Thoracic aorta (tissue), 2 donors: ENCODE data around the gene CADM4. TPM values are rescaled to one million over a fixed set of nuclear protein-coding genes. Genes with fewer than 3 reads are reported as not detected.

Experiments used
- ATAC-seq: fragments of 150-250 bp; one replicate; pipeline ENCODE4 v1.8.0; 2017; ENCODE audit warnings: low read depth; ENCODE audit not compliant: insufficient number of reproducible peaks, low FRiP score
- DNase-seq: peaks from one replicate; pipeline ENCODE4 v3.0.0-alpha.2; 2020; ENCODE audit warnings: low spot score
- H3K27ac ChIP-seq, 2 donors: fragments of 200-600 bp; sonication (generic); 1 replicate in 1 of 2; 2 replicates in 1 of 2; pipeline ENCODE4 v1.5.1; 2016; ENCODE audit warnings: mild to moderate bottlenecking in 2 of 2, moderate library complexity in 2 of 2
- H3K27me3 ChIP-seq: fragments of 200-600 bp; sonication (generic); replicated peaks from 2 replicates; pipeline ENCODE4 v1.6.0; 2016; ENCODE audit warnings: mild to moderate bottlenecking; ENCODE audit not compliant: insufficient read depth
- H3K36me3 ChIP-seq: fragments of 200-600 bp; sonication (generic); one replicate; pipeline ENCODE4 v1.5.1; 2016
- H3K4me1 ChIP-seq, 2 donors: fragments of 200-600 bp; sonication (generic); 1 replicate in 1 of 2; 2 replicates in 1 of 2; pipeline versions ENCODE4 v1.5.1 to v1.6.0; 2016; ENCODE audit warnings: low read depth in 2 of 2, mild to moderate bottlenecking in 1 of 2; ENCODE audit not compliant: control insufficient read depth in 1 of 2
- H3K4me3 ChIP-seq: fragments of 200-600 bp; sonication (generic); 2 replicates; pipeline ENCODE4 v1.5.1; 2016; ENCODE audit warnings: mild to moderate bottlenecking
- H3K9me3 ChIP-seq: fragments of 200-600 bp; sonication (generic); 2 replicates; pipeline ENCODE4 v1.5.1; 2016
- total RNA-seq, 2 donors: library from RNA; depleted of rRNA; stranded (reverse); fragments of >200 nt; gene quantifications; one replicate each; pipeline versions ENCODE4 v1.1.0 to v1.2.3, GENCODE V29; 2016
- TF ChIP-seq, protein P1 (sequence below): fragments of 200-600 bp; sonication (generic); IDR thresholded peaks from one replicate; pipeline ENCODE4 v1.5.1; 2019; ENCODE audit warnings: antibody characterized with exemption

CADM4 gene
- total RNA-seq, 2 donors from 2014 or later = 1.9 to 5.6 TPM

DNA sequence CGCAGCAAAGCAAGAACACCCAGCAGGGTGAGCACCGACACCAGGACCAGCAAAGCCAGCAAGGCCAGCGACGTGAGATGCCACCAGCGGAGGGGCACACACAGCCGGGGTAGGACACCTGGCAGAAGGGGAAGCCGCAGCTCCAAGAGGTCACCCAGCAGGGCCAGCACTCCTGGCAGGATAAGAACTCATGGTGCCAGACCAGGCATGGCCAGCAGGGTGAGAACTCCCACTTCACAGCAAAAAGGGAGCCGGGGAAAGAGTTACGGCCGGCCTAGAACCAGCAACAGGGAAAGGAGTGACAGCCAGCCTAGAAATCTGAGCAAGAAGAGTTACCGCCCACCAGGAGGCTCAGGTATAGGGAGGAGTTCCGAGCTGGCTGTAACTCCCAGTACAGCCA, 27.3 kb downstream of the CADM4 start:
- ATAC-seq (no peak), DNase-seq (no peak)
- H3K27me3 ChIP-seq = no peaks in the 10 kb centered on the region
- H3K36me3 ChIP-seq = peaks cover 14% of the 10 kb centered on the region
- H3K9me3 ChIP-seq = no peaks in the 10 kb centered on the region
- no peaks in the 10 kb centered on the region for H3K4me1 ChIP-seq
- TF ChIP-seq, protein P1, sequence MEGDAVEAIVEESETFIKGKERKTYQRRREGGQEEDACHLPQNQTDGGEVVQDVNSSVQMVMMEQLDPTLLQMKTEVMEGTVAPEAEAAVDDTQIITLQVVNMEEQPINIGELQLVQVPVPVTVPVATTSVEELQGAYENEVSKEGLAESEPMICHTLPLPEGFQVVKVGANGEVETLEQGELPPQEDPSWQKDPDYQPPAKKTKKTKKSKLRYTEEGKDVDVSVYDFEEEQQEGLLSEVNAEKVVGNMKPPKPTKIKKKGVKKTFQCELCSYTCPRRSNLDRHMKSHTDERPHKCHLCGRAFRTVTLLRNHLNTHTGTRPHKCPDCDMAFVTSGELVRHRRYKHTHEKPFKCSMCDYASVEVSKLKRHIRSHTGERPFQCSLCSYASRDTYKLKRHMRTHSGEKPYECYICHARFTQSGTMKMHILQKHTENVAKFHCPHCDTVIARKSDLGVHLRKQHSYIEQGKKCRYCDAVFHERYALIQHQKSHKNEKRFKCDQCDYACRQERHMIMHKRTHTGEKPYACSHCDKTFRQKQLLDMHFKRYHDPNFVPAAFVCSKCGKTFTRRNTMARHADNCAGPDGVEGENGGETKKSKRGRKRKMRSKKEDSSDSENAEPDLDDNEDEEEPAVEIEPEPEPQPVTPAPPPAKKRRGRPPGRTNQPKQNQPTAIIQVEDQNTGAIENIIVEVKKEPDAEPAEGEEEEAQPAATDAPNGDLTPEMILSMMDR = no peak
- H3K4me3 ChIP-seq = no peak overlapping the region
- no peak overlapping the region for H3K27ac ChIP-seq

GRCh38 chr19:43611788-43612187, 27.9 kb downstream of the CADM4 start, which contains the start of gene SRRM5:
SRRM5 (plus strand) TSS chr19:43612088; CDS start chr19:43612122, 34 bp downstream.
- Histone ChIP-seq H3K4me1 (no peaks in the 10 kb centered on the region), H3K36me3 (peaks cover 14% of the 10 kb centered on the region), H3K9me3 (no peaks in the 10 kb centered on the region), H3K4me3 (no peak within 1 kb of the TSS), H3K27ac (no peak within 1 kb of the TSS), H3K27me3 (no peaks in the 10 kb centered on the region)
- ATAC-seq (no peak), DNase-seq (no peak)
- TF ChIP-seq, protein P1 = no peak

DNA sequence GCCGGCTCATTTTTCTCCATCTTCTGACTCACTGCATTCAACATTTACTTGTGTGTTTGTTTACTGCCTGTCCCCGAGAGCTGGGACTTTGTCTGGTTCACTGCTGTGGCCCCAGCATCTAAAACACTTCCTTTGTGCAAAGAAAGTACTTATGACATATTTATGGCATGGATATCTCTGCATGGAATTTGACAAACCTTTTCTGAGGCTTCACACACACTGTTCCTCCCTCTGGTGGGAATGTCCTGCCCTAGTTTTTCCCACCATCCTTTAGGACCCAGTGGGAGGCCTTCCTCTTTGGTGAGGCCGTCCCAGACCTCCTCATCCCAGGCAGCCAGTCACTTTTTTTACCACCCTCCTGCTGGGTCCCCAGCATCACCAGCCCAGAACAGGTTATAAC, 29.2 kb downstream of the CADM4 start:
- no peak overlapping the region for H3K27ac ChIP-seq
- peaks cover 17% of the 10 kb centered on the region for H3K36me3 ChIP-seq
- no peak for ATAC-seq
- H3K4me1 ChIP-seq = no peaks in the 10 kb centered on the region
- TF ChIP-seq, protein P1 = no peak
- no peak for DNase-seq
- no peaks in the 10 kb centered on the region for H3K27me3 ChIP-seq
- no peak overlapping the region for H3K4me3 ChIP-seq
- no peaks in the 10 kb centered on the region for H3K9me3 ChIP-seq

- Histone ChIP-seq H3K9me3 (no peaks in the 10 kb centered on the region), H3K4me1 (no peaks in the 10 kb centered on the region), H3K27ac (no peak overlapping the region), H3K36me3 (peaks cover 17% of the 10 kb centered on the region), H3K4me3 (no peak overlapping the region), H3K27me3 (no peaks in the 10 kb centered on the region)
- no peak for ATAC-seq
- TF ChIP-seq, protein P1 = no peak
- DNase-seq = no peak
Observed at GRCh38 chr19:43609872-43610271, 29.8 kb downstream of the CADM4 start.

DNA sequence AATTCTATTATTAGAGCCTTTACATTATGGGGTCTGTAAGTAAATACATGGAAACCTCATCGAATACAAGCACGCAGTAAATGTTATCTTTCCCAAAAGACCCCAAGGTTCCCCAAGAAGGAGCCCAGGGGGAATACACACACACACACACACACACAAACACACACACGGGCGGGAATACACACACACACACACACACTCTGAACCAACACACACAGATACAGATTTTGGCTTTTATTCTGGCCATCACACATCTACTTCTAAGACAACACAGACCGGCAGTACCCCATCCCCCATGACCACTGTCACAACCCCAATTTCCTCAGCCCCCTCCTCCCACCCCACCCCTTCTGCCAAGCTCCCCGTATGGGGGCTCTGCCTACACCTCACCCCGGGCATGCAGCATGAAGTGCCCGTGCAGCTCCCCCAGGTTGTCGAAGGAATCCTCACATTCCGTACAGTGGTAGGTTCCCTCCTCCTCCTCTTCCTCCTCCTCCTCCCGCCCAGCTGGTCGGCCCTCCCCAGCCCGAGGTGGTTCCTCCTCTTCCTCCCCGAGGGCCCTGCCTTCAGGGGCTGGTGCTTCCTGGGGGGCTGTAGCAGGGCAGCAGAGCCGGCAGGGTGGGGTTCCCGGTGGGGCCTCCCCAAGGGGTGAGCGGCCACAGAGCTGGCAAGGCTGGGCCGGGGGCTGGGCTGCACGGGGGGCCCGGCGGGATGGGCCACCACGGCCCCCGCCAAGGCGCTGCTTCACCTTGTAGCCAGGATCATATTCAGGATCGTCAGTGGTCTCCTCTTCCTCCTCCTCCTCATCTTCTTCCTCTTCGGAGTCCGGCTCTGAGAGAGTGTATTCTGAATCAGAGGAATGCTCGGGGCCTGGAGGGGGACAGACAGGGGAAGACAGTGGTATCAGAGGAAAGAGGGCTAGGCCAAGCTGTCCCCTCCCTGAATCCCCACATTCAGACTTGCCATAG, 32.1 kb downstream of the CADM4 start:
- no peak for ATAC-seq
- no peaks in the 10 kb centered on the region for H3K4me1 ChIP-seq
- TF ChIP-seq, protein P1 = no peak
- no peak overlapping the region for H3K27ac ChIP-seq
- H3K4me3 ChIP-seq = no peak overlapping the region
- DNase-seq = no peak
- H3K9me3 ChIP-seq = no peaks in the 10 kb centered on the region
- H3K27me3 ChIP-seq = no peaks in the 10 kb centered on the region
- peaks cover 9% of the 10 kb centered on the region for H3K36me3 ChIP-seq
